H1 (cell line): ENCODE measurements around the gene SLU7. TPM values are rescaled to one million over a fixed set of nuclear protein-coding genes. Genes with fewer than 3 reads are reported as not detected.
A peak's percentile ranks its signal among the peaks of the same experiment; 100 is the strongest.

Experiments used
- CTCF ChIA-PET: fragments of 300-600 bp; sonication (Branson Sonifier 250); formaldehyde crosslinking; loops from one replicate; lab custom pipeline; 2021; ENCODE audit not compliant: partially characterized antibody; lab: Charles Lee
- POLR2A ChIA-PET: fragments of 300-600 bp; sonication (Branson Sonifier 250); formaldehyde crosslinking; loops from one replicate; lab custom pipeline; 2021; ENCODE audit warnings: inconsistent platforms; ENCODE audit not compliant: partially characterized antibody; lab: Charles Lee
- DNase-seq, 2 experiments: peaks; one replicate each; pipeline versions ENCODE4 v3.0.0 to v3.0.0-alpha.2; 2010 to 2022; ENCODE audit warnings: low spot score in 2 of 2, low read depth in 1 of 2, mixed read lengths in 1 of 2
- FAIRE-seq: peaks from 2 replicates; lab custom pipeline; 2011; peaks lifted over from hg19 to GRCh38; lab: Jason Lieb, UNC
- H2AFZ ChIP-seq: 2 replicates; pipeline ENCODE4 v1.8.1; 2012; ENCODE audit warnings: low read length, inconsistent platforms
- H2AK5ac ChIP-seq: 2 replicates; pipeline ENCODE4 v1.6.1; 2013; ENCODE audit warnings: low read depth, low read length
- H2BK120ac ChIP-seq: replicated peaks from 2 replicates; pipeline ENCODE3; 2013; ENCODE audit warnings: low read depth, low read length, inconsistent platforms
- H2BK12ac ChIP-seq: 2 replicates; pipeline ENCODE4 v1.6.1; 2013; ENCODE audit warnings: low read depth, low read length
- H2BK15ac ChIP-seq: 2 replicates; pipeline ENCODE4 v1.6.1; 2013; ENCODE audit warnings: low read length
- H2BK20ac ChIP-seq: 2 replicates; pipeline ENCODE4 v1.6.1; 2013; ENCODE audit warnings: low read length
- H2BK5ac ChIP-seq: 2 replicates; pipeline ENCODE4 v1.6.1; 2013; ENCODE audit warnings: low read depth, low read length
- H3K14ac ChIP-seq: 2 replicates; pipeline ENCODE4 v1.6.1; 2013; ENCODE audit warnings: inconsistent platforms; ENCODE audit not compliant: insufficient read length
- H3K18ac ChIP-seq: 2 replicates; pipeline ENCODE4 v1.6.1; 2013; ENCODE audit warnings: low read length; ENCODE audit errors: extremely low read depth
- H3K23ac ChIP-seq: 2 replicates; pipeline ENCODE4 v1.6.1; 2013; ENCODE audit warnings: inconsistent platforms; ENCODE audit not compliant: insufficient read length
- H3K23me2 ChIP-seq: 2 replicates; pipeline ENCODE4 v1.6.1; 2013; ENCODE audit warnings: low read depth, low read length
- H3K27ac ChIP-seq: 2 replicates; pipeline ENCODE4 v1.6.1; 2011; ENCODE audit warnings: low read depth, low read length, inconsistent platforms
- H3K27me3 ChIP-seq, 4 experiments: replicated peaks in 1 of 4; 1 replicate in 1 of 4; 2 replicates in 3 of 4; pipeline versions ENCODE4 v1.6.1 to v1.8.1; 2011 to 2013; ENCODE audit warnings: low read length in 3 of 4, mild to moderate bottlenecking in 3 of 4, inconsistent platforms in 2 of 4, mixed read lengths in 2 of 4, moderate library complexity in 1 of 4; ENCODE audit not compliant: control insufficient read depth in 3 of 4, insufficient read depth in 3 of 4; ENCODE audit errors: extremely low read depth in 1 of 4
- H3K36me3 ChIP-seq, 4 experiments: 2 replicates each; pipeline versions ENCODE4 v1.6.1 to v1.8.1; 2011 to 2013; ENCODE audit warnings: mild to moderate bottlenecking in 4 of 4, low read length in 3 of 4, moderate library complexity in 2 of 4, control low read depth in 1 of 4, inconsistent platforms in 1 of 4; ENCODE audit not compliant: insufficient read depth in 4 of 4, control insufficient read depth in 2 of 4
- H3K4ac ChIP-seq: replicated peaks from 2 replicates; pipeline ENCODE3; 2013; ENCODE audit warnings: low read length, low read depth, mixed read lengths, inconsistent platforms; ENCODE audit not compliant: insufficient read length
- H3K4me1 ChIP-seq, 4 experiments: replicated peaks in 1 of 4; 1 replicate in 1 of 4; 2 replicates in 3 of 4; pipeline versions ENCODE4 v1.6.1 to v1.8.1; 2011 to 2013; ENCODE audit warnings: low read length in 3 of 4, inconsistent platforms in 2 of 4, mixed read lengths in 1 of 4; ENCODE audit not compliant: insufficient read depth in 4 of 4, control insufficient read depth in 3 of 4
- H3K4me2 ChIP-seq, 2 experiments: 2 replicates each; pipeline versions ENCODE4 v1.6.1 to v1.8.1; 2011 to 2013; ENCODE audit warnings: low read depth in 2 of 2, low read length in 2 of 2, control low read depth in 1 of 2, inconsistent platforms in 1 of 2, mild to moderate bottlenecking in 1 of 2; ENCODE audit not compliant: insufficient read depth in 1 of 2
- H3K4me3 ChIP-seq, 4 experiments: fragments of 200-600, 300-600 bp in 1 of 4; sonication (generic), shearing (Covaris generic), sonication (Bioruptor Twin) in 1 of 4; 2 replicates each; pipeline versions ENCODE4 v1.5.1 to v1.8.1; 2011 to 2016; ENCODE audit warnings: low read length in 4 of 4, low read depth in 3 of 4, control low read depth in 2 of 4, inconsistent platforms in 2 of 4, mild to moderate bottlenecking in 2 of 4, mixed read lengths in 1 of 4, moderate library complexity in 1 of 4; ENCODE audit not compliant: insufficient read depth in 2 of 4; ENCODE audit errors: extremely low read depth in 1 of 4
- H3K56ac ChIP-seq: replicated peaks from 2 replicates; pipeline ENCODE3; 2013; ENCODE audit warnings: low read depth, mild to moderate bottlenecking, mixed read lengths, low read length, inconsistent platforms; ENCODE audit not compliant: insufficient read length
- H3K79me1 ChIP-seq: 2 replicates; pipeline ENCODE4 v1.6.1; 2013; ENCODE audit warnings: low read depth, low read length, control low read depth
- H3K79me2 ChIP-seq, 2 experiments: 2 replicates each; pipeline versions ENCODE4 v1.6.1 to v1.8.1; 2012 to 2013; ENCODE audit warnings: low read length in 2 of 2, mild to moderate bottlenecking in 2 of 2, inconsistent platforms in 1 of 2; ENCODE audit not compliant: insufficient read depth in 2 of 2, control insufficient read depth in 1 of 2
- H3K9ac ChIP-seq, 4 experiments: replicated peaks in 1 of 4; 1 replicate in 1 of 4; 2 replicates in 3 of 4; pipeline versions ENCODE4 v1.6.1 to v1.8.1; 2011 to 2013; ENCODE audit warnings: low read depth in 3 of 4, low read length in 3 of 4, control low read depth in 2 of 4, mild to moderate bottlenecking in 2 of 4, moderate library complexity in 2 of 4, inconsistent platforms in 1 of 4; ENCODE audit errors: extremely low read depth in 1 of 4
- H3K9me3 ChIP-seq, 2 experiments: 2 replicates each; pipeline versions ENCODE4 v1.6.1 to v1.8.1; 2012 to 2013; ENCODE audit warnings: mild to moderate bottlenecking in 2 of 2, moderate library complexity in 2 of 2, control low read depth in 1 of 2, inconsistent platforms in 1 of 2, low read depth in 1 of 2, low read length in 1 of 2, mixed read lengths in 1 of 2; ENCODE audit not compliant: insufficient read depth in 2 of 2
- H4K20me1 ChIP-seq, 2 experiments: replicated peaks in 1 of 2; 2 replicates each; pipeline versions ENCODE3 to v1.8.1; 2011 to 2013; ENCODE audit warnings: inconsistent platforms in 2 of 2, low read length in 2 of 2, mild to moderate bottlenecking in 1 of 2; ENCODE audit not compliant: insufficient read depth in 2 of 2, control insufficient read depth in 1 of 2
- H4K5ac ChIP-seq: 2 replicates; pipeline ENCODE4 v1.6.1; 2013; ENCODE audit warnings: low read length, low read depth, mixed read lengths, inconsistent platforms; ENCODE audit not compliant: insufficient read length
- H4K8ac ChIP-seq: 2 replicates; pipeline ENCODE4 v1.8.0; 2013; ENCODE audit warnings: mild to moderate bottlenecking, moderate library complexity, low read length, inconsistent platforms; ENCODE audit not compliant: insufficient read depth; ENCODE audit errors: extremely low read depth
- H4K91ac ChIP-seq: replicated peaks from 2 replicates; pipeline ENCODE3; 2013; ENCODE audit warnings: low read length, mixed read lengths, inconsistent platforms; ENCODE audit not compliant: insufficient read length
- GABPA ChIP-seq: IDR thresholded peaks from 2 replicates; pipeline ENCODE4 v1.6.1; 2011; ENCODE audit warnings: mild to moderate bottlenecking, low read length, moderate library complexity, borderline replicate concordance; ENCODE audit not compliant: insufficient read depth
- JUN ChIP-seq: IDR thresholded peaks from 2 replicates; pipeline ENCODE4 v1.6.1; 2011; ENCODE audit warnings: low read depth, mild to moderate bottlenecking, improper control_type of control experiment, low read length
- KDM4A ChIP-seq: IDR thresholded peaks from one replicate; pipeline ENCODE4 v1.7.1; 2012; ENCODE audit warnings: low read depth, mild to moderate bottlenecking, moderate library complexity, low read length, inconsistent platforms; ENCODE audit not compliant: severe bottlenecking
- NRF1 ChIP-seq: IDR thresholded peaks from 2 replicates; pipeline ENCODE4 v1.6.1; 2011; ENCODE audit warnings: mild to moderate bottlenecking, low read depth, low read length, improper control_type of control experiment
- PHF8 ChIP-seq: fragments of 200-600 bp; sonication (generic); conservative IDR thresholded peaks from 2 replicates; pipeline ENCODE4 v1.7.1; 2012; ENCODE audit warnings: low read depth, mild to moderate bottlenecking, inconsistent platforms, low read length, moderate library complexity
- POLR2AphosphoS5 ChIP-seq: IDR thresholded peaks from 2 replicates; pipeline ENCODE4 v1.6.1; 2011; ENCODE audit warnings: low read depth, low read length
- RAD21 ChIP-seq, 2 experiments: IDR thresholded peaks in 1 of 2; conservative IDR thresholded peaks in 1 of 2; 2 replicates each; pipeline ENCODE4 v1.6.1; 2011; ENCODE audit warnings: low read depth in 2 of 2, low read length in 2 of 2, improper control_type of control experiment in 1 of 2, inconsistent platforms in 1 of 2, mild to moderate bottlenecking in 1 of 2, moderate library complexity in 1 of 2
- SIX5 ChIP-seq: IDR thresholded peaks from 2 replicates; pipeline ENCODE4 v1.6.1; 2011; ENCODE audit warnings: mild to moderate bottlenecking, low read depth, low read length
- SRF ChIP-seq: IDR thresholded peaks from 2 replicates; pipeline ENCODE4 v1.6.1; 2011; ENCODE audit warnings: mild to moderate bottlenecking, low read depth, low read length, moderate library complexity
- TCF12 ChIP-seq: IDR thresholded peaks from 2 replicates; pipeline ENCODE4 v1.6.1; 2011; ENCODE audit warnings: low read depth, mild to moderate bottlenecking, low read length
- TEAD4 ChIP-seq: IDR thresholded peaks from 2 replicates; pipeline ENCODE4 v1.6.1; 2012; ENCODE audit warnings: low read depth, low read length, inconsistent platforms, mixed read lengths
- YY1 ChIP-seq: IDR thresholded peaks from 2 replicates; pipeline ENCODE4 v1.6.1; 2011; ENCODE audit warnings: low read depth, mild to moderate bottlenecking, low read length
- WGBS, 2 experiments: shearing (Covaris generic) in 1 of 2; methylation state at CpG; one replicate each; pipeline versions ENCODE4 v1.1.6 to v1.1.7; 2013 to 2015; ENCODE audit warnings: low lambda C conversion rate in 2 of 2, mixed read lengths in 2 of 2, inconsistent platforms in 1 of 2, low coverage in 1 of 2, missing lambda C conversion rate in 1 of 2; ENCODE audit not compliant: insufficient replicate concordance in 2 of 2, insufficient coverage in 1 of 2, insufficient read length in 1 of 2; ENCODE audit errors: extremely low coverage in 1 of 2, missing lambda C conversion rate in 1 of 2; 5-methylcytosine and 5-hydroxymethylcytosine counted together
- polyA plus RNA-seq, 7 experiments: library from polyadenylated mRNA; depleted of rRNA in 3 of 7; stranded (reverse) in 5 of 7; unstranded in 2 of 7; fragments of >200 nt in 5 of 7; fragments of 200-250 nt in 2 of 7; gene quantifications; 1 replicate in 5 of 7; 2 replicates in 1 of 7; 4 replicates in 1 of 7; pipeline versions ENCODE4 v1.2.1 to v1.2.3, GENCODE V29; 2011 to 2013; ENCODE audit warnings: missing spikeins in 2 of 7, mixed read lengths in 2 of 7
- total RNA-seq: library from RNA; stranded (reverse); fragmentation: NEBNext Ultra II Directional; extraction: Animal tissue kit (Norgen Biotek cat#: 25700); gene quantifications from 2 replicates; pipeline ENCODE4 v1.2.1, GENCODE V29; 2021
- TF ChIP-seq, protein P1 (sequence below): IDR thresholded peaks from 2 replicates; pipeline ENCODE4 v1.6.1; 2012; ENCODE audit warnings: low read length, inconsistent platforms

SLU7 gene
- total and polyA plus RNA-seq, 2 of the 8 experiments (the other 6 are each of a cell fraction or from before 2014, with no cell fraction given) = 6.0 to 34.1 TPM

DNA sequence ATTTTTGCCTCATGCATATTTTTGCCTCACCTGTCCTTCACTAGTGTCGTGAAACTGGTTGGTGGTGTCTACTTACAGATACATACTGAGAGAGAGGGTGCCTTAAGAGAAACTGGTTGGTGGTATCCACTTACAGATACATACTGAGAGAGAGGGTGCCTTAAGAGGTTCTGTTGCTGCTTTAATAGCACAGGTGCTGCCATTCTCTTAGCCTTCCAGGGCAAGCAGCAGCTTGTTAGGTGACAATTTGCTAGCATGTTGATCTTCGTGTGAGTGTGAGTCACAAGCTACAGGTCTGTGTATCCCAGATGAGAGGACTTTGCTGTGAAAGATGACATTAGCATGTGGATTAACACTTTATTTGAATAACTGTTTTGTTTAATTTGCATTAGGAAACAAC lies 4.2 kb upstream of the SLU7 start:
- Histone ChIP-seq H3K27me3 (no peaks in the 10 kb centered on the region), H3K18ac (no peak overlapping the region), H3K79me1 (no peaks in the 10 kb centered on the region), H3K36me3 (peaks cover 6 to 48% (median 31%) of the 10 kb centered on the region in 4 experiments), H2BK15ac (no peak overlapping the region), H2BK120ac (no peak overlapping the region), H2BK12ac (no peak overlapping the region), H3K56ac (no peak overlapping the region), H2AK5ac (no peak overlapping the region), H3K23ac (no peak overlapping the region), H4K91ac (no peak overlapping the region), H3K23me2 (peaks cover 5% of the 10 kb centered on the region), H2AFZ (no peak overlapping the region), H3K14ac (no peak overlapping the region), H3K4me2 (peak overlapping the region; percentile 61 to 75), H3K79me2 (peaks cover 3 to 39% of the 10 kb centered on the region in 2 experiments), H3K9ac (no peak overlapping the region), H4K5ac (no peak overlapping the region), H4K20me1 (peaks cover 0 to 3% of the 10 kb centered on the region in 2 experiments), H3K27ac (no peak overlapping the region), H3K9me3 (no peaks in the 10 kb centered on the region), H4K8ac (no peak overlapping the region), H3K4ac (no peak overlapping the region), H2BK20ac (no peak overlapping the region), H3K4me3 (peak overlapping the region in 2 of 4 experiments; percentile 65 to 69; a peak in 3 of 8 replicates), H3K4me1 (peaks cover 0 to 7% (median 3%) of the 10 kb centered on the region in 4 experiments; a peak in 3 of 7 replicates), H2BK5ac (no peak overlapping the region)
- 67% methylated on average over 2 of the region's 2 CpGs; no CpG with 5 or more reads in 1 of the 2 experiments for WGBS, 2 experiments
- DNase-seq (no peak), FAIRE-seq (no peak)
- ChIA-PET CTCF (interaction anchor here (0.9 to 3.1 kb wide), 4 partner anchors 15 to 22 kb away, joined by 3 to 16 read pairs (median 4); no protein-coding TSS in a partner anchor), POLR2A (no interaction called here)
- TF ChIP-seq NRF1 (no peak), SRF (no peak), JUN (no peak), GABPA (no peak), TCF12 (no peak), RAD21 (IDR thresholded peaks at IDR 0.05 in 1 of 2, conservative IDR thresholded peaks at IDR 0.05 in 1 of 2; ENCODE audit: low read depth in 2 of 2, low read length in 2 of 2) (no peak), SIX5 (no peak), KDM4A (no peak), PHF8 (no peak), POLR2AphosphoS5 (no peak), YY1 (no peak), TEAD4 (no peak)
- TF ChIP-seq, protein P1, sequence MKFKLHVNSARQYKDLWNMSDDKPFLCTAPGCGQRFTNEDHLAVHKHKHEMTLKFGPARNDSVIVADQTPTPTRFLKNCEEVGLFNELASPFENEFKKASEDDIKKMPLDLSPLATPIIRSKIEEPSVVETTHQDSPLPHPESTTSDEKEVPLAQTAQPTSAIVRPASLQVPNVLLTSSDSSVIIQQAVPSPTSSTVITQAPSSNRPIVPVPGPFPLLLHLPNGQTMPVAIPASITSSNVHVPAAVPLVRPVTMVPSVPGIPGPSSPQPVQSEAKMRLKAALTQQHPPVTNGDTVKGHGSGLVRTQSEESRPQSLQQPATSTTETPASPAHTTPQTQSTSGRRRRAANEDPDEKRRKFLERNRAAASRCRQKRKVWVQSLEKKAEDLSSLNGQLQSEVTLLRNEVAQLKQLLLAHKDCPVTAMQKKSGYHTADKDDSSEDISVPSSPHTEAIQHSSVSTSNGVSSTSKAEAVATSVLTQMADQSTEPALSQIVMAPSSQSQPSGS = no peak
